ENCODE results near the gene MIF4GD. TPM values are rescaled to one million over a fixed set of nuclear protein-coding genes. Genes with fewer than 3 reads are reported as not detected.

Gene MIF4GD
- total and polyA plus RNA-seq, 9 of the 15 experiments (the other 6 are each of a cell fraction or from before 2014, with no cell fraction given), result 11.8 to 63.8 (median 28.1) TPM

DNA sequence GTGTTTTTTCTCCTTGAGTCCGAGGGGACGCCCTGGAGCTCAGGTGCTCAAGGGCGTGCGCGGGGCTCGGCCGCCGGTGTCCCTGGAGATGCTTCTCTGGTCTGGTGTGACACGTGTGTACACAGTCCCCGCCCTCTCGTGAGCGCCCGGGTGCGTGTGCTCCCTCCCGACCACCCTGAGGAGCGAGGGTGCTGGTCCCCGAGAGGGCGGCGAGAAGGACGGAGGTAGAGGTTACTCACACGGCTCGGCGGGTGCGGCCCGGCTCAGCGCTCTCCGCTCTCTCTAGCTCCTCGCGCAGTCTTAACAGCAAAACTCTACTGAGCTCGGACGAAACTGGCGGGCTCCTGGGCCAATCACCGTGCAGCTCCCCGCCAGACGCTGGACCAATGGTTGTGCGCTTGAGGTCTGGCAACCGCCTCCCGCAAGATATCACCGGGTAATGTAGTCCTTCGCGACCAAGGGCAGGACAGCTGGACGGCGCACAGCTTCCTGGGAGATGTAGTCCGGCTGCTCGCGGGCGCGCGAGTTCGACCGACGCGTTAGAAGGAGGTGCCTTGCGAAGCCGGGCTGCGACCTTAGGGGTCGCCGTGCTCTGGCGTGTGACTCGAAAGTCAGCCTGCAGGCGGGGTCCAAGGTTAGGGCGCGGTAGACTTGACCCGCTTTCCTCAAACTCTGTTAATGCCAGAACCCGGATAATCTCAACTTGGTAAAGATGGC lies 18.2 kb upstream of the MIF4GD start, which contains the start of gene SLC25A19 (continued):
- TF ChIP-seq GTF2E2 (tag; IDR thresholded peaks at IDR 0.05), result no peak
- no peak for TF ChIP-seq RBM17 (IDR thresholded peaks at IDR 0.05; ENCODE audit: borderline replicate concordance, low read depth, low read length)
- no peak for TF ChIP-seq ARID2 (IDR thresholded peaks at IDR 0.05)
- TF ChIP-seq ZNF174 (CRISPR knock-in tag; IDR thresholded peaks at IDR 0.05), result no peak
- TF ChIP-seq SMARCA4 (IDR thresholded peaks at IDR 0.05), result no peak
- no peak for TF ChIP-seq MTF1 (CRISPR knock-in tag; IDR thresholded peaks at IDR 0.05; ENCODE audit: borderline replicate concordance)
- TF ChIP-seq CHD2 (IDR thresholded peaks at IDR 0.05; ENCODE audit: low read depth, low read length), result peak; percentile 87
- TF ChIP-seq ZNF766 (CRISPR knock-in tag; conservative IDR thresholded peaks at IDR 0.05), result 0 out of 2 replicates have a peak, but pooled peaks have one; percentile 31
- TF ChIP-seq CBX1 (IDR thresholded peaks at IDR 0.05; ENCODE audit: low read depth), result no peak
- TF ChIP-seq, protein P1, sequence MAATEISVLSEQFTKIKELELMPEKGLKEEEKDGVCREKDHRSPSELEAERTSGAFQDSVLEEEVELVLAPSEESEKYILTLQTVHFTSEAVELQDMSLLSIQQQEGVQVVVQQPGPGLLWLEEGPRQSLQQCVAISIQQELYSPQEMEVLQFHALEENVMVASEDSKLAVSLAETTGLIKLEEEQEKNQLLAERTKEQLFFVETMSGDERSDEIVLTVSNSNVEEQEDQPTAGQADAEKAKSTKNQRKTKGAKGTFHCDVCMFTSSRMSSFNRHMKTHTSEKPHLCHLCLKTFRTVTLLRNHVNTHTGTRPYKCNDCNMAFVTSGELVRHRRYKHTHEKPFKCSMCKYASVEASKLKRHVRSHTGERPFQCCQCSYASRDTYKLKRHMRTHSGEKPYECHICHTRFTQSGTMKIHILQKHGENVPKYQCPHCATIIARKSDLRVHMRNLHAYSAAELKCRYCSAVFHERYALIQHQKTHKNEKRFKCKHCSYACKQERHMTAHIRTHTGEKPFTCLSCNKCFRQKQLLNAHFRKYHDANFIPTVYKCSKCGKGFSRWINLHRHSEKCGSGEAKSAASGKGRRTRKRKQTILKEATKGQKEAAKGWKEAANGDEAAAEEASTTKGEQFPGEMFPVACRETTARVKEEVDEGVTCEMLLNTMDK (IDR thresholded peaks at IDR 0.05; ENCODE audit: borderline replicate concordance, insufficient read depth, low read depth, low read length, poor library complexity, severe bottlenecking), result peak; percentile 41
- TF ChIP-seq ELF2 (CRISPR knock-in tag; IDR thresholded peaks at IDR 0.05), result no peak
- TF ChIP-seq, protein P2, sequence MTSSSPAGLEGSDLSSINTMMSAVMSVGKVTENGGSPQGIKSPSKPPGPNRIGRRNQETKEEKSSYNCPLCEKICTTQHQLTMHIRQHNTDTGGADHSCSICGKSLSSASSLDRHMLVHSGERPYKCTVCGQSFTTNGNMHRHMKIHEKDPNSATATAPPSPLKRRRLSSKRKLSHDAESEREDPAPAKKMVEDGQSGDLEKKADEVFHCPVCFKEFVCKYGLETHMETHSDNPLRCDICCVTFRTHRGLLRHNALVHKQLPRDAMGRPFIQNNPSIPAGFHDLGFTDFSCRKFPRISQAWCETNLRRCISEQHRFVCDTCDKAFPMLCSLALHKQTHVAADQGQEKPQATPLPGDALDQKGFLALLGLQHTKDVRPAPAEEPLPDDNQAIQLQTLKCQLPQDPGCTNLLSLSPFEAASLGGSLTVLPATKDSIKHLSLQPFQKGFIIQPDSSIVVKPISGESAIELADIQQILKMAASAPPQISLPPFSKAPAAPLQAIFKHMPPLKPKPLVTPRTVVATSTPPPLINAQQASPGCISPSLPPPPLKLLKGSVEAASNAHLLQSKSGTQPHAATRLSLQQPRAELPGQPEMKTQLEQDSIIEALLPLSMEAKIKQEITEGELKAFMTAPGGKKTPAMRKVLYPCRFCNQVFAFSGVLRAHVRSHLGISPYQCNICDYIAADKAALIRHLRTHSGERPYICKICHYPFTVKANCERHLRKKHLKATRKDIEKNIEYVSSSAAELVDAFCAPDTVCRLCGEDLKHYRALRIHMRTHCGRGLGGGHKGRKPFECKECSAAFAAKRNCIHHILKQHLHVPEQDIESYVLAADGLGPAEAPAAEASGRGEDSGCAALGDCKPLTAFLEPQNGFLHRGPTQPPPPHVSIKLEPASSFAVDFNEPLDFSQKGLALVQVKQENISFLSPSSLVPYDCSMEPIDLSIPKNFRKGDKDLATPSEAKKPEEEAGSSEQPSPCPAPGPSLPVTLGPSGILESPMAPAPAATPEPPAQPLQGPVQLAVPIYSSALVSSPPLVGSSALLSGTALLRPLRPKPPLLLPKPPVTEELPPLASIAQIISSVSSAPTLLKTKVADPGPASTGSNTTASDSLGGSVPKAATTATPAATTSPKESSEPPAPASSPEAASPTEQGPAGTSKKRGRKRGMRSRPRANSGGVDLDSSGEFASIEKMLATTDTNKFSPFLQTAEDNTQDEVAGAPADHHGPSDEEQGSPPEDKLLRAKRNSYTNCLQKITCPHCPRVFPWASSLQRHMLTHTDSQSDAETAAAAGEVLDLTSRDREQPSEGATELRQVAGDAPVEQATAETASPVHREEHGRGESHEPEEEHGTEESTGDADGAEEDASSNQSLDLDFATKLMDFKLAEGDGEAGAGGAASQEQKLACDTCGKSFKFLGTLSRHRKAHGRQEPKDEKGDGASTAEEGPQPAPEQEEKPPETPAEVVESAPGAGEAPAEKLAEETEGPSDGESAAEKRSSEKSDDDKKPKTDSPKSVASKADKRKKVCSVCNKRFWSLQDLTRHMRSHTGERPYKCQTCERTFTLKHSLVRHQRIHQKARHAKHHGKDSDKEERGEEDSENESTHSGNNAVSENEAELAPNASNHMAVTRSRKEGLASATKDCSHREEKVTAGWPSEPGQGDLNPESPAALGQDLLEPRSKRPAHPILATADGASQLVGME (CRISPR knock-in tag; IDR thresholded peaks at IDR 0.05), result no peak
- TF ChIP-seq ZNF197 (CRISPR knock-in tag; IDR thresholded peaks at IDR 0.05; ENCODE audit: low read depth), result 0 out of 2 replicates have a peak, but pooled peaks have one; percentile 28
- no peak for TF ChIP-seq SAFB2 (IDR thresholded peaks at IDR 0.05; ENCODE audit: borderline replicate concordance, low read depth, low read length, severe bottlenecking)
- TF ChIP-seq RBM15 (IDR thresholded peaks at IDR 0.05; ENCODE audit: insufficient read depth, low read length), result no peak
- TF ChIP-seq RBBP5 (IDR thresholded peaks at IDR 0.05; ENCODE audit: borderline replicate concordance, insufficient read depth, low read length, poor library complexity, severe bottlenecking), result peak; percentile 88
- peak; percentile 35; the same call in 1 of the 2 replicates for TF ChIP-seq ZNF232 (CRISPR knock-in tag; IDR thresholded peaks at IDR 0.05)
- TF ChIP-seq PRPF4 (IDR thresholded peaks at IDR 0.05; ENCODE audit: insufficient read depth, low read depth, low read length, poor library complexity, severe bottlenecking), result no peak
- no peak for TF ChIP-seq ZNF274 (IDR thresholded peaks at IDR 0.05; ENCODE audit: borderline replicate concordance, low read depth, low read length)
- no peak for TF ChIP-seq ZBTB17 (CRISPR knock-in tag; IDR thresholded peaks at IDR 0.05)

All from K562 (cell line).